GM19455 (cell line): Measurements from ENCODE around the gene NT5C1A.

ENCODE experiments used
- ATAC-seq: cut with Tn5 transposase; IDR thresholded peaks from one replicate; pipeline ENCODE4 v1.9.1; 2021; ENCODE audit not compliant: unreplicated experiment

NT5C1A gene

DNA sequence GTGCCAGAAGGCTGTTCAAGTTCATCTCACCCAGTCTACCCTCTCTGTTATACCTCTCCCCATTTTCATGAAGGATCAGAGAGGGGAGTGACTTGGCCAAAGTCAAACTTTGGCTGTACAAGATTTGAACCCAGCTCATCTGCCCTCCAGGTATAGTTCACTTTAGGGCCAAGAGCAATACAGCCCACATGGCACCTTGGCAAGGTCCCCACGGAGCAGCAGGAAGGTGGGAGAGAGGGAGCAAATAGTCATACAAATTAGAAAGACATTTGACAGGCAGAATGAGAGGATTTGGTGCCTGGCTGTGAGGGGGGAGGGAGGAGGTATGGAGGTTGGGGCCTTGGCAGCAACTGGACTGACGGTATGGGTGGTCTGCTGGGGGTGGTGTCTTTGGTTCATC is 18.3 kb upstream of the NT5C1A start:
- no peak for ATAC-seq

DNA sequence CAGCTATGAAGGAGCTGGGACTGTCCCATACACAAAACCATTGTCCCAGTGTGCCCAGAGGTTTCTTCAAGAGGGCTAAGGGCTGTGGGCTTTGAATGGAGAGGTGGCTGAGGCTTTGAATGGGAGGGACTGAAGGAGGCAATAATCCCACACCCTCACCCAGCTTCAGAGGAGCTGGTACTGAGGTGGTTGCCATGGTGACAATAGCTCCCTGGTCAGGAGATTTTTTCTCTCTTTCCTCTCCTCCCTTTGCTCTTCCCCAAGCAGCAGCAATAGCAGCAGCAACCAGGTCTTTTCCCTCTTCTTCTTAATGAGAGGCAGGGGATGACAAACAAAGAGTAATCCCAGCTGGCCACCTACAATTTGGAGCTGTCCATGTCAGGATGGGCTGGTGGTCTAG is 17.7 kb upstream of the NT5C1A start:
- ATAC-seq = no peak

DNA sequence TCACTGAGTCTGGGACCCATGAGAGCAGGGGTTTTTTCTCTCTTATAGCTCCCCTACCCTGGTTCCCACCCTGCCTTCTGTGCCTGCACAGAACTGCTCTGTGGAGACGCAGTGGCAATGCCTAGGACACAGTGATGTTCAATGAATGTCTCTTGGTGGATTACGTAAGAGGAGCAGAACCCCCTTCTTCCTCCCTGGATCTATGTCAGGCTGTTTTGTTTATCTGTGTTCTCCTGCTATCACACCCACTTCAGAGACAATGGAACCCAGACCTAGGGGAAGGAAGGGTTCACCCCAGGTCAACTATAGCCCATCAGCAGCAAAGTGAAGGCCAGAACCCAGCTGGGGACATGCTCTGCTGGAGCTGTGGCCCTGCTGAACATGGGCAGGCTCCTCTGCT is 17.3 kb upstream of the NT5C1A start:
- ATAC-seq = no peak

DNA sequence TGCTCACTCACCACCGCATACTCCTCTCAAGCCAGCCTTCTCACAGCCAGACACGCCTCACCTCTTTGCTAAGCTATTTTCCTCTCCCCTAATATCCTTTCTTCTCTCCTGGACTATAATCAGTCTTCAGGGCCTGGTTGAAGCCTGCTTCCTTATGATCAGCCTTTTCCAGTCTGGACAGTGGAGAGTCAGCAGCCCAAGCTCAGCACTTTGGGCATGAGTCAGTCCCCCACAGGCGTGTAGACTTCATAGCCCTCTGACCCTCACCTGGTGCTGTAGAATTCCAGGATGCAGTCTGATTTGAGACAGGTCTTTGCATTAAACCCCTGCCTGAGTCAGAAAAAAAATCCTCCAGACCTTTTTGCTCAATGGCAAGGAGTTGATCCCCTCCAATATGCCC is 16.8 kb upstream of the NT5C1A start:
- ATAC-seq = no peak

DNA sequence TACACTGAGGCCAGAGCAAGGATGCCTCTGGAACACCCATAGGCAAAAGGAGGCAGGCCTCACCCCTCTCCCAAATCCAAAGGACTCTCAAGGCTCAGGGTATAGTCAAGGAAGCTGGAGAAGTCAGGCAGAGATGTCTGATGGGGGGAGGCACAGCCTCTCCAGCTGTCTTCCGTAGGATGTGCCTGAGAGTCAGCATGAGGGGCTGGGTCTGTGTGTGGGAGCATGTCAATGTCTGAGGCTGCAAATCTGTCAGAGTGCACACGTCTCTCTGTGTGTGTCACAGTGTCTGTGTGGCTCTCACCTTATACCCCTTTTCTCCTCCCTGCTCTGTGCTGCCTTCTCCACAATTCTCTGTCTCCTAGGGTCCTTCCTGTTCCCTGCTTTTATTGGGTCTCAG is 15.3 kb upstream of the NT5C1A start:
- ATAC-seq = no peak

DNA sequence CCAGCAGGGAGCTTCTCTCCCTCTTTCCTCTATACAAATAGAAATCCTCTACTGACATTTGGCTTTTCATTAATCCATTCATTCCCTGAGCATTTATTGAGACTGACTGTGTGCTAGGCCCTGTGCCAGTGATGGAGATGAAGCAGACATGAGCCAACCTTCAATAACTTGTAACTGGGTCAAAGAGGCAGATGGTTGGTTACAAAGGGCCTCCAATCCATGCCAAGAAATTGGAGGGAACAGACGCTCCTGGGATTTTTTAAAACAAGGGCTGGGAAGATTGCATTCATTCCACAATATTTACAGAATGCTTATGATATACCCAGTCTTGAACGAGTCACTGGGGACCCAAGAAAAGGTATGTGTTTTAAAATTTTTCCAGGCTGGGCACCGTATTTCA is 13.2 kb upstream of the NT5C1A start:
- ATAC-seq = no peak

DNA sequence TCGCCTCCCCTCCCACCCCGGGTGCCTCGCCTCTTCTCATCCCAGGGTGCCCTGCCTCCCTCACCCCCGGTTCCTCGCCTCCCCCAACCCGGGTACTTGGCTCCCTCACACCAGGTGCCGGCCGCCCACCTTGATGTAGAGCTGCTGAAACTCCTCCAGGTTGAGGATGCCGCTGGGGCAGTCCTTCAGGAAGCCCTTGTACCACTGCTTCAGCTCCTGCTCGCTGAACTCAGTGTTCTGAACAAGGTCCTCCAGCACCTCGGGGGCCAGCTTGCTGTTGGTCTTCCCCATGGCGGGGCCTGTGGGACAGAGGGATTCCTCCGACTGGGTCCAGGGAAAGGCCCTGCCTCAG is 12.4 kb upstream of the NT5C1A start:
- no peak for ATAC-seq

DNA sequence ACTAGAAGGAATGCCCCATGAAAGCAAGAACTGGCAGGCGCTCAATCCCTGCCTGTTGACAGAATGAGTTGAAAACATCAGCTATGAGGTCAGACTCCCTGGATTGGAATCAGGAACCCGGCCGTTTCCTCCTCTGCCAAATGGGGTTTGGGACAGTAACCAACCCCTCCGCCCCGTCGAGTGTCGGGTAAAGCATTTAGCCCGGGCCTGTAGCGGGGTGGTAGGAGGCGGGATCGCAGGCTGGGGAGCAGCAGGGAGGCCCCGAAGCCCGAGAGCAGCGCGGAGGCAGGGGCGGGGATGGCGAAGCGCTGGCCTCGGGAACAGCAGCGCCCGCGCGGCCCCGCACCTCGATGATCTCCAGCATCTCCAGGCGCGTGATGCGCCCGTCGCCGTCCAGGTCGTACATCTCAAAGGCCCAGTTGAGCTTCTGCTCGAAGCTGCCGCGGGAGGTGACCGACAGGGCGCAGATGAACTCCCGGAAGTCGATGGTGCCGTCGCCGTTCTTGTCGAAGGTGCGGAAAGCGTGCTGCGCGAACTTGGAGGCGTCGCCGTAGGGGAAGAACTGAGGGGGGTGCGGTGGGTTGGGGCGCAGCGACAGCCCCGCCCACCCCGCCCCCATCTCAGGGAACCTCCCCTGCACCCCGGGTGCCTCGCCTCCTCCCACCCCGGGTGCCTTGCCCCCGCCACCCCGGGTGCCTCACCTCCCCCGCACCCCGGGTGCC is 11.8 kb upstream of the NT5C1A start:
- ATAC-seq = no peak

DNA sequence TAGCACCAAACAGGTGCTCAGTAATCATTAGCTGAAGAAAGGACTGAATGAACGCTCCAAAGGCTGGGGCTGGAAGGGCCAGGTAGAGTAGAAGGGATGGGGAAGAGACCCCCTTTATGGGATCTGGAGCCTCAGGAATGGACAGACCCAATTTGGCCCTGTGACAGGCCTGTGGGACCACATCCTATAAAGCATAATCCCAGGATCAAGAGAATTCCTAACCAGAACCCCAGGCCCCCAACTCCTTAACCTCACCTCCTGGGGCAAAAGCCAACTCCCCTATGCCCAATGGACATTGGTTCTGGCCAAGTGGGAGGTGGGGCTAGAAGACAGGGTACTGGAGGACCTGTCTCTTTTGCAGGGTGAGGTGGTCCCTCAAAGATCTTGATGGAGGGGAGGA is 10.1 kb upstream of the NT5C1A start:
- ATAC-seq = no peak

DNA sequence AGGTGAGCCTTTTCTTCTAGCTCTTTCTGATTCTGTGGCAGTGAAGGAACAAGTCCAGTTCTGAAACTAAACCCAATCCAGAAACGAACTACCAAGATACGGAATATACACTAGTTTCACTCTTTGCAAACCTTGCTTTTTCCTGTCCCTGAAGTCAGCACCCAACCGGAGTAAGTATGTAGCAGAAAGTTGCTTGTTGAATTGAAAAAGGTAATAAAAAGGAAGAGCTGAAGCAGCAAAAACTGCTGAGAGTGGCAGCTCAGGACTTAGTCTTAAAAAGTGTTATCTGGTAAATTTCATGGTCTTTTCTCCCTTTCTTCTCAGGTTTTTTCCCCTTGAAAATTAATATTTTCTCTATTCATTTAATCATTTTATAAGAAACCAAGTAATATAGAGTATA is 9.4 kb upstream of the NT5C1A start:
- ATAC-seq = no peak

DNA sequence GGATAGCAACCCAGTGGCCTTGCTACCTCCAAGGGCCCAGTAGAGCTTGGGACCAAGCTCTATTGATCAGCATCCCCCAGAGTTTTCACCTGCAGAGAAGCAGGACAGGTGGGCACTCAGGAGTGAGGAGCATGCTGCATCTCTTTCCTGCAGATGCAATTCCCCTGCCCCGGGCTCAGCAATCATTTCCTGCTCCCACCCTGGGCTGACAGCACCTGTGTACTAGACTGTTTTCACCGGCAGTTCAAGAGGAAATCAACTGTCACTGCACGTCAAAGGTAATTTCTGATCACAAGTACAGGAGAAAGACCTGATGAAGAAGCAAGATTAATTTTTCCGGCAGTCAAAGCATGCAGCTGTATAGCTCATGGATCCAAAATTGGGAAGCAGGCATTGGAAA is 8.8 kb upstream of the NT5C1A start:
- ATAC-seq = no peak

DNA sequence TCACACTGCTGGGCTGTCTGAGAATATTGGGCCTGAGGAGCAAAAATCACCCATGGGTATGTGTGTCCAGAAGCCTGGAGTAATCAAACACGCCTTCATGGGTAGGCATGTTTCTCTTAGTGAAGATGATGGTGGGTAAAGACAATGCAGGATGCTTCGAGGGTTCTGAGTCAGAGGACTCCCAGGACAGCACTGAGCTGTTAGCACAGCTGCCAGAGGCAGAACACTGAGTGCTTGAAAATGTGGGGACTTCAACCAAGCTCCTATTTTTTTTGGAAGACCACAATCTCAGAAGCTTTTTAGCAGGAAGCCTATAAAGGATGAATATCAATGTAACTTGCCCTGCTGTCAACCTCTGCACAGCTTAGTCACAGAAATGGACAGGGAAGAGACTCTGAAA is 7.9 kb upstream of the NT5C1A start:
- ATAC-seq = no peak

DNA sequence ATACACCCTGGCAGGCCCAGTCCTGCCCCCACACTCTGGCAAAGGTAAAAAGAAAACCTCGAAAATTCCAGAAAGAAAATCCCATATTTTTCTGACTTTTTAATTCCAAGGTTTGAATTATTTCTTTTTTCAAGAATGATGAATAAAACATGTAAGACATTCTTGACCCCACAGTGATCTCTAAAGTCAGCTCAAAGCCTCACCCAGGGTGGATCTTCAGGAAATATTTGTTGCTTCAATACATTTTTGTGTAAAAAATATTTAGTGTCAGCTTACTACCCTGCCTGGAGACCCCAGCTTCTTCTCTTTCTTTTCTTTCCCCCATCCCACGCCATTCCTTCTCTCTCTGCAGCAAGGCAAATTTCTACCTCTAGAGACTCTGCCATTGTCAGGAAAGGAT is 7.0 kb upstream of the NT5C1A start:
- ATAC-seq = no peak

DNA sequence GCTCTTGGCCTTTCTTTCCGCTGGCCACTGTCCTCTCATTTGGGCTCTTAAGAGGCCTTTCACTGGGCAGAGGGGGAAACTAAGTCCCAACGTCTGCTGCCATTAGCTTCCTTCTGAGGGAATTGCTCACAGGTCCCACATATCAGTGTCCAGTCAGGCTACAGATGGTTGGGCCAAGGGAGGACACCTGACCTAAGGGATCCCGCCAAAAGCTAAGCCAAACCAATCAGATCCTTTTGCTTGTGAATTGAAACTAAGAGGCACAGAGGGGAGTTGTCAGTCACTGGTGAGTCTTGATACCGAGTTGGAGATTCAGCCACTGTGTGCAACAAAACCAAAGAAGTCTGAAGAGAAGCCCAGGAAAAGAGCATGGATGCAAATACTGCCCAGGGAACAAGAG is 5.7 kb upstream of the NT5C1A start:
- no peak for ATAC-seq

DNA sequence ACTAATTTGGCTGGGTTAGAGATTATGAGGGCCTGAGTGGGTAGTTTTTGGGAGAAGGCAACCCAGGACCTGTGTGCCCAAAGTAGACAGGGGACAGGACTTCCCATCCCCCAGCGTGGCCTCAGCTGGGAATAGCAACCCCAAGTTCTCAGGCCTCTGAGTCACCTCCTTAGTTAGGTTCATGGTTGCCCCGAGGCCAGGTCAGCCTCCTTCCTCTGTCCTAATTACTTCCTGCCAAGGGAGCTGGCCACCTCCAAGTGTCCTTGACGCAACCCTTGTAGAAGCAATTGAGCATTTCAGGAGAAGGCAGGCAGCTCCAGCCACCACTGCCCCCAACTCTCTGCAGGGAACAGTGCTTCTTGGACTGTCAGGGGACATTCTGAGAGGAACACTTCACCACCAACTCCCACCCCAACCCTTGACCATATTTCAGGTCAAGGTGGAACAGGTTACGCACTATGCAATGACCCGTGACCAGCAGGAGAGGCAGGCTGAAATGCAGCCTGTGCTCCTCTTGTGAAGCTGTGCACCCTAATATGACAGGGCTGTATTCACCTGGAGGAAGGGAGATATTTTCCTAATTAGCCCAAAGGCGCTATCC is 5.1 kb upstream of the NT5C1A start:
- ATAC-seq = no peak

DNA sequence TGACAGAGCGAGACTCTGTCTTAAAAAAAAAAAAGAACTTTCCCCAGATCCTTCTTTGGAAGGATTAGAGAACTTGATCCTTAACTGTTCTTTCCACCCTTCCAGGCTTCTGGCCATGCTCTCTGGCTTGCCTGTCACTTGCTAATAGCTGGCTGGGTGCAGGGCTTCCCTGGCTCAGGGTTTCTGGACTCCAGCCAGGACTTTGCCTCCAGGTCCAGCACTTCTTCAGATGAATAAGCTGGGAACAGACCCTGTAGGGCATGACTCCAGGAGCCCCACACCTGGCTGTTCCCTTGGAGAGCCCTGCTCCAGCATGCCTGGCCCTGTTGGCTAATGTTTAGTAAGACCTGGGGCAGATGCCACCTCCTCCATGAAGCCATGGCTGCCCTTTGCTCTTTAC is 3.3 kb upstream of the NT5C1A start:
- no peak for ATAC-seq

DNA sequence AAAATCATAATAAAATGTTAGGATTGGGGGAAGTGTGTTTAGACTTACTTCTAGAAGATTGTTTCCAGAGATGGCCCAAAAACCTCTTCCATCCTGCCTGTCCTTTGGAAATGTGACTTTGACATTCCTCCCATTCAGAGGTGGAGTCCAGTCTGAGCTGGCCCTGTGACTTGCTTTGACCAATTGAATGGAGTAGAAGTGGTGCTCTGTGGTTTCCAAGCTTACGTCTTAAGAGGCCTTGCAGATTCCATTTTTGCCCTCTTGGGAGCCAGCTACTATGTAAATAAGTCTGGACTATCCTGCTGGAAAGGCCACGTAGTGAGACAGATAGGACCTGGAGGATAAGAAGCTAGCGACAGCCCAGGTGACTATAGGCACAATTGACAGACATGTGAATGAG is 1.3 kb upstream of the NT5C1A start:
- ATAC-seq = no peak

DNA sequence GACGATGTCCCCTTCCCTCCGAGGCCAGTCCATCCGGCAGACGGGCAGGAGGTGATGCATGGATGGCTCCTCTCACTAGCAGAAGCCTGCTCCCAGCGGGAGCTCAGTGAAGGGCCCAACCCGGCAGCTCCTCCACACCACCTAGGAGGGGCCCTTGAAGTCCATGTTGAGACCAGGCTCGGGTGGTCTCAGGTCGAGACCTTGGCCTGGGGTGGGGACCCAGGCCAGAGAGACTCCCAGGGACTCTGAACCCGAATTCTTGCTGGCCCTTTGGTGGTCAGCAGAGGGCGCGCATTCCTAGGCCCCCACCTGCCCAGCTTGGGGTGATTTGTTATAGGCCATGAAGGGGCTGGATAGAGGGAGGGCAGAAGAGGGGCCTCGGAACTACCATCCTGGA is 642 bp upstream of the NT5C1A start:
- ATAC-seq = no peak

DNA sequence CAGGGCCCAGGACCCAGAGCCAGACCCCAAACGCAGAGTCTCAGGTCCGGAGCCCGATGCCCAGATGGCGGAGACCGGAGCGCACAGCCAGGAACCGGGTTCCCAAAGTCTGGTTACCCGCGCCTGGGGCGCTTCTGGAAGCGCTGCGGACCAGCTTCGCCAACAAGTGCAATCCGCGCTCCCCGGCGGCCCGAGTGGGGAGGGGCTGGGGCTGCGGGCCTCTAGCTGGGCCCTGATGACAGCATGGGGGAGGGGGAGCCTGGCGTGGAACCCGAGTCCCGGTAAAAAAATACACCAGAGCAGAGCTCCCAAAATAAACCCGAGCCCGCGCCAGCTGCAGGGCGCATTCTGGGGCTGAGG is 494 bp downstream of the NT5C1A start:
- no peak for ATAC-seq

DNA sequence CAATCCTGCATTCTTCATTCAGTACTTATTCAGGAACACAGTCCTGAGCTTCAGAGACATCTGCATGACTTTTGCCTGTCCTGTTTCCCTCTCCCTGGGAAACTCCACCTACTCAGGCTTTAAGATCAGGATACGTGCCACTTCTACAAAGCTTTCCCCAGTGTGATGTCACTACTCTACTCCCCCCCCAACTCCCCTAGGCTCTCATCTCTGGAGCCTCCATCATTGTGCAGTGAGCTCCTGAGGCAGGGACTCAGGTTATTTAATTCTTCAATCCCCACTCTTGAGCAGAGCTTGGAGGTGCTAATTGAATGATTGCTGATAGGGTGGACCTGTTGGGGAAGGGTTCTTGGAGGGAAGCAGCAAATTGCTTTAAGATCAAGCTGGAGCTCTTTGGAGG is 1.2 kb downstream of the NT5C1A start:
- ATAC-seq = no peak

DNA sequence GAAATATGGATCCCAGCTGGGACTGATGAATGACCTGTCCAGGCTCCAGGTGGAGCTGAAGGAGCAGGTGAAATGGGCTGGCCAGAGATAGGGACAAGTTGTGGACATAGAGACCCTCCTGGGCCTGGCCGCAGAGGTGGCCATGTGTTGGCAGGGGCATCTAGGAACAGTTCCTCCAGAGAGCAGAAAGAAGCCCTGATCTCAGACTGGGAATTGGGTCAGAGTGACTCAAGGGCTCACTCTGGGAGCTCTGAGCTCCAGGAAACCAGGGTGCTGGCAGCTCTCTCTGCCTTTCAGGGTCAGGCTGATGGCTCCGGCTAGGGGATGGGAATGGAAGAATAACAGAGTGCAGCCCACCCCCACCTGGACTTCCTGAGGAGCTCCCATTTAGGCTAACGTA is 3.0 kb downstream of the NT5C1A start:
- no peak for ATAC-seq

DNA sequence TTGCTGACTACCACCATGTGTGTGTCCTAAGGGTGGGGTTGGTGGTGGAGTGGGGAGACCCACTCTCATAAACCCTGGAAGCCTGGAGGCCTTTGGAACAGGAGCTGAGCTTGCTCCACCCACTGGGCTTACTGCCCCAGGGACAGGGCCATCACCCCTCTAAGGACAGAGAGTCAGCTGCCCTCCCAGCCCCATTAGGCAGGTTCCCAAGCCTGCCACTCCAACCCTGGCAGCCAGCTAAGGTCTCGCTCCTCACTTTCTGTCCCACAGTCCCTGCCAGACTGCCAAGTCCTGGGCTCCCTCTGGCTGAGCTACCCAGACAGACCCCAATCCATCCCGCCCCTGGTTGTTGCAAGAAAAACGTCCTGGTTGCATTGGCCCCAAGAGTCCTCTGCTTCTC is 3.8 kb downstream of the NT5C1A start:
- ATAC-seq = no peak

DNA sequence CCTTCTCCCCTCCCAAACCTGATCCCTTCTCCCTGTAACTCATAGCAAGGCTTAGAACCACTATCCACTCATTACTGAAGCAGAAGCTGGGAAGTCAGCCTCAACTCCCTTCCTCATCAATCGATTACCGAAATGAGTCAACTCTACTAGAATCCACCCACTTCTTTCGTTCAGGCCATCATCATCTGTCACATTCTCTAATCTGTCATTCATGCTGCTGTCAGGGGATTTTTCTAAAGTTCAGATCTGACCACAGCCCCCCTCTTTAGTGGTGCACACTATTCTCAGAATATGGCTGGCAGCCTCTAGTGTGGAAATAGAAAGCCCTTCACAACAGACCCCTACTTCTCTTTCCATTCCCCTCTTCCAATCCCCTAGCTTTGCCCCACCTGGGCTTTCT is 5.1 kb downstream of the NT5C1A start:
- peak; percentile 71 for ATAC-seq
